SK-N-SH (cell line): ENCODE data around the gene MTHFD1L. TPM values are rescaled to one million over a fixed set of nuclear protein-coding genes. Genes with fewer than 3 reads are reported as not detected.

ENCODE experiments used
- CTCF ChIA-PET: fragments of 300-600, 350-600 bp; formaldehyde crosslinking; extraction: SDS; loops from one replicate; lab custom pipeline; 2021; lab: Yijun Ruan, JAX
- POLR2A ChIA-PET: fragments of 350-600 bp; sonication (Branson Sonifier 250); formaldehyde crosslinking; extraction: SDS; loops from one replicate; lab custom pipeline; 2020; ENCODE audit warnings: antibody characterized with exemption, inconsistent platforms; lab: Yijun Ruan, JAX
- DNase-seq: peaks from one replicate; pipeline ENCODE4 v3.0.0; 2012
- H2AFZ ChIP-seq: fragments of 200-600 bp; sonication (generic); 2 replicates; pipeline ENCODE4 v1.8.1; 2016; ENCODE audit warnings: antibody characterized with exemption, mild to moderate bottlenecking, low read depth
- H3F3A ChIP-seq: fragments of 200-600 bp; sonication (generic); replicated peaks from 2 replicates; pipeline ENCODE3; 2016; ENCODE audit warnings: antibody characterized with exemption, mild to moderate bottlenecking; ENCODE audit not compliant: insufficient read depth
- H3K27ac ChIP-seq, 2 experiments: fragments of 200-500 bp in 1 of 2; fragments of 200-600 bp in 1 of 2; sonication (Bioruptor generic) in 1 of 2; sonication (generic), shearing (Covaris generic) in 1 of 2; 2 replicates each; pipeline versions ENCODE4 v1.5.1 to v1.6.1; 2014 to 2016; ENCODE audit warnings: low read depth in 2 of 2, inconsistent platforms in 1 of 2, low read length in 1 of 2, mild to moderate bottlenecking in 1 of 2, mixed read lengths in 1 of 2
- H3K27me3 ChIP-seq: fragments of 200-600 bp; sonication (generic), shearing (Covaris generic); 2 replicates; pipeline ENCODE4 v1.6.1; 2016; ENCODE audit warnings: mixed run types; ENCODE audit not compliant: insufficient read depth
- H3K36me3 ChIP-seq, 2 experiments: fragments of 200-500 bp in 1 of 2; fragments of 200-600 bp in 1 of 2; sonication (Bioruptor generic) in 1 of 2; sonication (generic) in 1 of 2; replicated peaks in 1 of 2; 2 replicates each; pipeline versions ENCODE3 to v1.5.1; 2014 to 2016; ENCODE audit warnings: low read length in 1 of 2, mild to moderate bottlenecking in 1 of 2; ENCODE audit not compliant: insufficient read depth in 2 of 2, control insufficient read depth in 1 of 2
- H3K4me1 ChIP-seq, 2 experiments: fragments of 200-500 bp in 1 of 2; fragments of 200-600 bp in 1 of 2; sonication (Bioruptor generic) in 1 of 2; sonication (generic), shearing (Covaris generic) in 1 of 2; 2 replicates each; pipeline versions ENCODE4 v1.5.1 to v1.6.1; 2014 to 2016; ENCODE audit warnings: low read depth in 1 of 2, low read length in 1 of 2, mixed run types in 1 of 2; ENCODE audit not compliant: insufficient read depth in 2 of 2, control insufficient read depth in 1 of 2
- H3K4me2 ChIP-seq: fragments of 200-600 bp; sonication (generic), shearing (Covaris generic); 2 replicates; pipeline ENCODE4 v1.6.1; 2017; ENCODE audit warnings: mixed run types
- H3K4me3 ChIP-seq, 2 experiments: fragments of 200-500 bp in 1 of 2; fragments of 200-600 bp in 1 of 2; sonication (Bioruptor generic) in 1 of 2; sonication (generic), shearing (Covaris generic) in 1 of 2; 2 replicates each; pipeline versions ENCODE4 v1.5.1 to v1.8.1; 2014 to 2016; ENCODE audit warnings: low read depth in 2 of 2, inconsistent platforms in 1 of 2, low read length in 1 of 2, mild to moderate bottlenecking in 1 of 2, mixed read lengths in 1 of 2, moderate library complexity in 1 of 2
- H3K79me2 ChIP-seq: fragments of 200-600 bp; sonication (generic); 2 replicates; pipeline ENCODE4 v1.8.1; 2017; ENCODE audit warnings: mild to moderate bottlenecking; ENCODE audit not compliant: insufficient read depth
- H3K9ac ChIP-seq: fragments of 200-600 bp; sonication (generic); 2 replicates; pipeline ENCODE4 v1.6.1; 2017; ENCODE audit warnings: mixed run types
- H3K9me2 ChIP-seq: fragments of 200-600 bp; sonication (generic); 2 replicates; pipeline ENCODE4 v1.6.1; 2017; ENCODE audit warnings: mixed run types
- H3K9me3 ChIP-seq: fragments of 200-600 bp; sonication (generic); 2 replicates; pipeline ENCODE4 v1.6.1; 2017; ENCODE audit warnings: mixed run types, mild to moderate bottlenecking, moderate library complexity
- H4K20me1 ChIP-seq: fragments of 200-600 bp; sonication (generic); 2 replicates; pipeline ENCODE4 v1.6.1; 2017; ENCODE audit warnings: mild to moderate bottlenecking, mixed run types; ENCODE audit not compliant: insufficient read depth
- EP300 ChIP-seq, 2 experiments: IDR thresholded peaks; 2 replicates each; pipeline versions ENCODE4 v1.4.0 to v1.6.1; 2012; ENCODE audit warnings: borderline replicate concordance in 1 of 2, low read depth in 1 of 2, low read length in 1 of 2
- EZH2phosphoT487 ChIP-seq: fragments of 200-600 bp; sonication (generic); IDR thresholded peaks from 2 replicates; pipeline ENCODE4 v1.6.1; 2017; ENCODE audit warnings: low read depth, mixed run types, mild to moderate bottlenecking, antibody characterized with exemption, moderate library complexity, borderline replicate concordance
- FOXM1 ChIP-seq: IDR thresholded peaks from 2 replicates; pipeline ENCODE4 v1.4.0; 2012; ENCODE audit warnings: low read depth, mild to moderate bottlenecking
- GABPA ChIP-seq: IDR thresholded peaks from 2 replicates; pipeline ENCODE4 v1.4.0; 2012; ENCODE audit warnings: low read depth, mild to moderate bottlenecking
- GATA2 ChIP-seq: sonication (generic); formaldehyde crosslinking; IDR thresholded peaks from 2 replicates; pipeline ENCODE4 v1.5.0; 2020; ENCODE audit warnings: mild to moderate bottlenecking, missing genetic modification reagents
- JUND ChIP-seq: IDR thresholded peaks from 2 replicates; pipeline ENCODE4 v1.4.0; 2012
- MAX ChIP-seq: IDR thresholded peaks from 2 replicates; pipeline ENCODE4 v1.4.0; 2012; ENCODE audit warnings: low read depth
- MEF2A ChIP-seq: IDR thresholded peaks from 2 replicates; pipeline ENCODE4 v1.4.0; 2012; ENCODE audit warnings: low read depth, borderline replicate concordance
- MXI1 ChIP-seq: IDR thresholded peaks from 2 replicates; pipeline ENCODE4 v1.6.1; 2012; ENCODE audit warnings: mild to moderate bottlenecking, low read depth, low read length, improper control_type of control experiment
- POLR2AphosphoS5 ChIP-seq: IDR thresholded peaks from 2 replicates; pipeline ENCODE4 v1.6.1; 2012; ENCODE audit warnings: low read depth, low read length
- RCOR1 ChIP-seq: fragments of 150-350 bp; IDR thresholded peaks from 2 replicates; pipeline ENCODE4 v1.6.1; 2017; ENCODE audit warnings: antibody characterized with exemption, low read length
- RFX5 ChIP-seq: IDR thresholded peaks from 2 replicates; pipeline ENCODE4 v1.6.1; 2012; ENCODE audit warnings: mild to moderate bottlenecking, improper control_type of control experiment, low read length
- TAF1 ChIP-seq: IDR thresholded peaks from 2 replicates; pipeline ENCODE4 v1.6.1; 2012; ENCODE audit warnings: low read depth, mild to moderate bottlenecking, low read length, moderate library complexity, borderline replicate concordance
- ZBTB33 ChIP-seq: IDR thresholded peaks from 2 replicates; pipeline ENCODE4 v1.4.0; 2012; ENCODE audit warnings: low read depth, borderline replicate concordance
- WGBS: methylation state at CpG from one replicate; pipeline ENCODE4 v1.1.6; 2017; ENCODE audit warnings: low lambda C conversion rate; 5-methylcytosine and 5-hydroxymethylcytosine counted together
- polyA plus RNA-seq, 3 experiments: library from polyadenylated mRNA; depleted of rRNA; stranded (reverse); fragments of >200 nt; gene quantifications; 2 replicates each; pipeline ENCODE4 v1.2.3, GENCODE V29; 2012
- TF ChIP-seq, protein P1 (sequence below): fragments of 200-600 bp; sonication (generic); IDR thresholded peaks from 2 replicates; pipeline ENCODE4 v1.6.1; 2017; ENCODE audit warnings: antibody characterized with exemption, mild to moderate bottlenecking, moderate library complexity

The MTHFD1L gene
- polyA plus RNA-seq, 1 of the 3 experiments (the other 2 are of a cell fraction), result 37.0 TPM

GRCh38 chr6:150992262-150992661 is 126.8 kb downstream of the MTHFD1L start:
- Histone ChIP-seq H3K9me2 (no peaks in the 10 kb centered on the region), H3K9ac (no peak overlapping the region), H3K27ac (no peak overlapping the region), H2AFZ (no peak overlapping the region), H3K36me3 (peaks cover 23 to 25% of the 10 kb centered on the region in 2 experiments), H3K4me3 (no peak overlapping the region), H3K79me2 (peaks cover 4% of the 10 kb centered on the region; the same call in 1 of the 2 replicates), H3K9me3 (no peaks in the 10 kb centered on the region), H3K4me2 (no peak overlapping the region), H4K20me1 (no peaks in the 10 kb centered on the region), H3F3A (no peaks in the 10 kb centered on the region), H3K27me3 (no peaks in the 10 kb centered on the region), H3K4me1 (peaks cover 0 to 2% of the 10 kb centered on the region in 2 experiments; a peak in 2 of 4 replicates)
- CTCF ChIA-PET, result interaction anchor here (0.6 to 3.5 kb wide), 2 partner anchors 53 to 332 kb away, joined by 3 to 9 read pairs; no protein-coding TSS in a partner anchor
- TF ChIP-seq EZH2phosphoT487, result no peak
- no peak for TF ChIP-seq JUND
- no peak for TF ChIP-seq MAX
- no peak for TF ChIP-seq GATA2 (CRISPR knock-in tag)
- TF ChIP-seq MEF2A, result no peak
- TF ChIP-seq RCOR1, result no peak
- no peak for TF ChIP-seq TAF1
- TF ChIP-seq, protein P1, sequence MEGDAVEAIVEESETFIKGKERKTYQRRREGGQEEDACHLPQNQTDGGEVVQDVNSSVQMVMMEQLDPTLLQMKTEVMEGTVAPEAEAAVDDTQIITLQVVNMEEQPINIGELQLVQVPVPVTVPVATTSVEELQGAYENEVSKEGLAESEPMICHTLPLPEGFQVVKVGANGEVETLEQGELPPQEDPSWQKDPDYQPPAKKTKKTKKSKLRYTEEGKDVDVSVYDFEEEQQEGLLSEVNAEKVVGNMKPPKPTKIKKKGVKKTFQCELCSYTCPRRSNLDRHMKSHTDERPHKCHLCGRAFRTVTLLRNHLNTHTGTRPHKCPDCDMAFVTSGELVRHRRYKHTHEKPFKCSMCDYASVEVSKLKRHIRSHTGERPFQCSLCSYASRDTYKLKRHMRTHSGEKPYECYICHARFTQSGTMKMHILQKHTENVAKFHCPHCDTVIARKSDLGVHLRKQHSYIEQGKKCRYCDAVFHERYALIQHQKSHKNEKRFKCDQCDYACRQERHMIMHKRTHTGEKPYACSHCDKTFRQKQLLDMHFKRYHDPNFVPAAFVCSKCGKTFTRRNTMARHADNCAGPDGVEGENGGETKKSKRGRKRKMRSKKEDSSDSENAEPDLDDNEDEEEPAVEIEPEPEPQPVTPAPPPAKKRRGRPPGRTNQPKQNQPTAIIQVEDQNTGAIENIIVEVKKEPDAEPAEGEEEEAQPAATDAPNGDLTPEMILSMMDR, result no peak
- no peak for TF ChIP-seq MXI1
- TF ChIP-seq ZBTB33, result no peak
- no peak for TF ChIP-seq POLR2AphosphoS5
- TF ChIP-seq RFX5, result no peak
- TF ChIP-seq GABPA, result no peak
- TF ChIP-seq FOXM1, result no peak
- no peak for TF ChIP-seq EP300 (IDR thresholded peaks at IDR 0.05; ENCODE audit: borderline replicate concordance in 1 of 2, low read depth in 1 of 2, low read length in 1 of 2)
- no peak for DNase-seq
- POLR2A ChIA-PET, result no interaction called here
- 94% methylated on average over 2 of the region's 2 CpGs for WGBS
